Osteoblast (primary cell): ENCODE data around the gene CCDC43. TPM values are rescaled to one million over a fixed set of nuclear protein-coding genes. Genes with fewer than 3 reads are reported as not detected.

Experiments
- DNase-seq: peaks from one replicate; pipeline ENCODE4 v3.0.0; 2011; ENCODE audit warnings: low spot score, mixed read lengths; ENCODE audit not compliant: insufficient read length; ENCODE audit errors: missing footprints
- H2AFZ ChIP-seq: 2 replicates; pipeline ENCODE4 v1.6.0; 2011; ENCODE audit warnings: mild to moderate bottlenecking, low read length
- H3K27ac ChIP-seq: 2 replicates; pipeline ENCODE4 v1.5.1; 2011; ENCODE audit warnings: mild to moderate bottlenecking, low read depth, low read length, moderate library complexity
- H3K27me3 ChIP-seq: 2 replicates; pipeline ENCODE4 v1.6.0; 2012; ENCODE audit warnings: mild to moderate bottlenecking, control low read depth, inconsistent platforms, low read length, moderate library complexity; ENCODE audit not compliant: insufficient read depth
- H3K36me3 ChIP-seq: 2 replicates; pipeline ENCODE4 v1.5.1; 2011; ENCODE audit warnings: mild to moderate bottlenecking, low read length, control low read depth, moderate library complexity; ENCODE audit not compliant: insufficient read depth
- H3K4me1 ChIP-seq: 2 replicates; pipeline ENCODE4 v1.5.1; 2011; ENCODE audit warnings: mild to moderate bottlenecking, low read length, control low read depth, moderate library complexity; ENCODE audit not compliant: insufficient read depth
- H3K4me2 ChIP-seq: 2 replicates; pipeline ENCODE4 v1.6.0; 2011; ENCODE audit warnings: mild to moderate bottlenecking, low read length; ENCODE audit not compliant: insufficient read depth
- H3K4me3 ChIP-seq: fragments of 200-600 bp; sonication (generic); 3 replicates; pipeline ENCODE4 v1.5.1; 2012; ENCODE audit warnings: mild to moderate bottlenecking, low read length, inconsistent platforms; ENCODE audit not compliant: insufficient read depth
- H3K79me2 ChIP-seq: 2 replicates; pipeline ENCODE4 v1.6.0; 2012; ENCODE audit warnings: mild to moderate bottlenecking, low read length, control low read depth, inconsistent platforms; ENCODE audit not compliant: insufficient read depth
- H3K9me3 ChIP-seq: 2 replicates; pipeline ENCODE4 v1.5.1; 2011; ENCODE audit warnings: low read depth, low read length, control low read depth
- H4K20me1 ChIP-seq: 2 replicates; pipeline ENCODE4 v1.6.0; 2012; ENCODE audit warnings: mild to moderate bottlenecking, low read length, control low read depth; ENCODE audit not compliant: insufficient read depth
- CTCF ChIP-seq: IDR thresholded peaks from 2 replicates; pipeline ENCODE4 v1.5.1; 2011; ENCODE audit warnings: mild to moderate bottlenecking, low read depth, low read length, moderate library complexity; ENCODE audit errors: extremely low read depth
- total RNA-seq: library from RNA; depleted of rRNA; stranded (reverse); fragments of >200 nt; gene quantifications from 2 replicates; pipeline ENCODE4 v1.2.3, GENCODE V29; 2012

Gene CCDC43
- total RNA-seq, 1 donor: 36.6 TPM

- peaks cover 5% of the 10 kb centered on the region for H3K27me3 ChIP-seq
- H3K4me3 ChIP-seq: no peak overlapping the region
- H2AFZ ChIP-seq: no peak overlapping the region
Observed at GRCh38 chr17:44672479-44673093, 17.0 kb downstream of the CCDC43 start.

GRCh38 chr17:44666006-44666405 lies 23.6 kb downstream of the CCDC43 start:
- no peak for DNase-seq
- H3K4me1 ChIP-seq: no peaks in the 10 kb centered on the region
- H3K79me2 ChIP-seq: no peaks in the 10 kb centered on the region
- no peak overlapping the region for H3K27ac ChIP-seq
- H2AFZ ChIP-seq: no peak overlapping the region
- no peaks in the 10 kb centered on the region for H3K36me3 ChIP-seq
- no peaks in the 10 kb centered on the region for H3K9me3 ChIP-seq
- H3K4me3 ChIP-seq: no peak overlapping the region
- no peak for TF ChIP-seq CTCF
- H3K27me3 ChIP-seq: peaks cover 5% of the 10 kb centered on the region
- H3K4me2 ChIP-seq: no peak overlapping the region
- H4K20me1 ChIP-seq: no peaks in the 10 kb centered on the region

More at GRCh38 chr17:44672479-44673093, 17.0 kb downstream of the CCDC43 start:
- no peaks in the 10 kb centered on the region for H3K79me2 ChIP-seq
- H4K20me1 ChIP-seq: no peaks in the 10 kb centered on the region
- no peak overlapping the region for H3K27ac ChIP-seq
- no peaks in the 10 kb centered on the region for H3K36me3 ChIP-seq
- TF ChIP-seq CTCF: peak; percentile 68
- DNase-seq: peak; percentile 84
- no peaks in the 10 kb centered on the region for H3K9me3 ChIP-seq
- H3K4me2 ChIP-seq: no peak overlapping the region
- H3K4me1 ChIP-seq: peaks cover 5% of the 10 kb centered on the region

GRCh38 chr17:44664867-44665266 lies 24.7 kb downstream of the CCDC43 start:
- H3K4me1 ChIP-seq: no peaks in the 10 kb centered on the region
- no peak overlapping the region for H3K4me2 ChIP-seq
- H3K36me3 ChIP-seq: no peaks in the 10 kb centered on the region
- H3K4me3 ChIP-seq: no peak overlapping the region
- H3K79me2 ChIP-seq: no peaks in the 10 kb centered on the region
- peaks cover 5% of the 10 kb centered on the region for H3K27me3 ChIP-seq
- no peak for TF ChIP-seq CTCF
- H2AFZ ChIP-seq: no peak overlapping the region
- H4K20me1 ChIP-seq: no peaks in the 10 kb centered on the region
- H3K9me3 ChIP-seq: no peaks in the 10 kb centered on the region
- H3K27ac ChIP-seq: no peak overlapping the region
- no peak for DNase-seq

GRCh38 chr17:44663095-44663494 lies 26.5 kb downstream of the CCDC43 start:
- Histone ChIP-seq H4K20me1 (no peaks in the 10 kb centered on the region), H3K36me3 (no peaks in the 10 kb centered on the region), H3K9me3 (no peaks in the 10 kb centered on the region), H3K79me2 (no peaks in the 10 kb centered on the region), H3K27ac (no peak overlapping the region), H3K4me2 (no peak overlapping the region), H3K4me1 (no peaks in the 10 kb centered on the region), H3K4me3 (no peak overlapping the region), H3K27me3 (peaks cover 4% of the 10 kb centered on the region), H2AFZ (no peak overlapping the region)
- no peak for TF ChIP-seq CTCF
- no peak for DNase-seq
